GM18951 (cell line): Measurements from ENCODE around the gene MCOLN3.
"Not testable (repeated sequence)": the region's sequence is repeated elsewhere in the genome, so short reads cannot be mapped to it uniquely, and the experiment has no call there.

Source experiments
- POLR2A ChIP-seq: IDR thresholded peaks from 4 replicates; pipeline ENCODE4 v1.6.1; 2011; ENCODE audit warnings: mild to moderate bottlenecking; ENCODE audit not compliant: insufficient read length, insufficient read depth; ENCODE audit errors: extremely low read depth
- in situ Hi-C: fragments of 300-500 bp; cut with MboI; formaldehyde crosslinking; loops from one replicate; pipeline ENCODE4 v1.12.0; 2022; ENCODE audit warnings: low sequenced_read_pairs, mixed read lengths, inconsistent platforms; ENCODE audit not compliant: unreplicated experiment

MCOLN3 gene

GRCh38 chr1:84991097-84991920 lies 57.0 kb downstream of the MCOLN3 start:
- TF ChIP-seq POLR2A: no peak
- in situ Hi-C loops: no loop called here

GRCh38 chr1:84988588-84988987 lies 59.7 kb downstream of the MCOLN3 start:
- in situ Hi-C loops: no loop called here
- peak; percentile 29 for TF ChIP-seq POLR2A

DNA sequence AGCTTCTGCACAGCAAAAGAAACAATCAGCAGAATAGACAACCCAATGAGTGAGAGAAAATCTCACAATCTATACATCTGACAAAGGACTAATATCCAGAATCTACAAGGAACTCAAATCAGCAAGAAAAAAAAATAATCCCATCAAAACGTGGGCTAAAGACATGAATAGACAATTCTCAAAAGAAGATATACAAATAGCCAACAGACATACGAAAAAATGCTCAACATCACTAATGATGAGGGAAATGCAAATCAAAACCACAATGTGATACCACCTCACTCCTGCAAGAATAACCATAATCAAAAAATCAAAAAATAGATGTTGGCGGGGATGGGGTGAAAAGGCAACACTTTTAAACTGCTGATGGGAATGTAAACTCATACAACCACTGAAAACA lies 61.7 kb downstream of the MCOLN3 start:
- in situ Hi-C loops: not testable (repeated sequence)

DNA sequence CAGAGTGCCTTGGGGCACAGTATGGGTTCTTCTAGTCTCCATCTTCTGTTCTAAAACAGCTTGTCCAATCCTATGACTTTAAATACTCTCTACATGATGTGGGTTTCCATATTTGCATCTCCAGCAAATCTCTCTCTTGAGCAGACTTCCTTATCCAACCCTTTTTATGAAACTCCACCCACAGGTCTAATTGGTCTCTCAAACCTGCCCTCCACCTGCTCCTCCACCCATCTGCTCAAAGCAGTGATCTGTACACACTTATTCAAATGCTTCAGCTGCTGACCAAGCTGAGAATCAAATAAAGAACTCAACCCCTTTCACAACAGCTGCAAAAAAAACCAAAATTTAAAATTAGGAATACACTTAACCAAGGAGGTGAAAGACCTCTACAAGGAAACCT lies 62.9 kb downstream of the MCOLN3 start:
- in situ Hi-C loops: no loop called here
- TF ChIP-seq POLR2A: no peak

- in situ Hi-C loops: no loop called here
- TF ChIP-seq POLR2A: no peak
These were observed 65.9 kb downstream of the MCOLN3 start for GRCh38 chr1:84982395-84982794.

- in situ Hi-C loops: no loop called here
- no peak for TF ChIP-seq POLR2A
These were observed 73.3 kb downstream of the MCOLN3 start for GRCh38 chr1:84975035-84975434.

DNA sequence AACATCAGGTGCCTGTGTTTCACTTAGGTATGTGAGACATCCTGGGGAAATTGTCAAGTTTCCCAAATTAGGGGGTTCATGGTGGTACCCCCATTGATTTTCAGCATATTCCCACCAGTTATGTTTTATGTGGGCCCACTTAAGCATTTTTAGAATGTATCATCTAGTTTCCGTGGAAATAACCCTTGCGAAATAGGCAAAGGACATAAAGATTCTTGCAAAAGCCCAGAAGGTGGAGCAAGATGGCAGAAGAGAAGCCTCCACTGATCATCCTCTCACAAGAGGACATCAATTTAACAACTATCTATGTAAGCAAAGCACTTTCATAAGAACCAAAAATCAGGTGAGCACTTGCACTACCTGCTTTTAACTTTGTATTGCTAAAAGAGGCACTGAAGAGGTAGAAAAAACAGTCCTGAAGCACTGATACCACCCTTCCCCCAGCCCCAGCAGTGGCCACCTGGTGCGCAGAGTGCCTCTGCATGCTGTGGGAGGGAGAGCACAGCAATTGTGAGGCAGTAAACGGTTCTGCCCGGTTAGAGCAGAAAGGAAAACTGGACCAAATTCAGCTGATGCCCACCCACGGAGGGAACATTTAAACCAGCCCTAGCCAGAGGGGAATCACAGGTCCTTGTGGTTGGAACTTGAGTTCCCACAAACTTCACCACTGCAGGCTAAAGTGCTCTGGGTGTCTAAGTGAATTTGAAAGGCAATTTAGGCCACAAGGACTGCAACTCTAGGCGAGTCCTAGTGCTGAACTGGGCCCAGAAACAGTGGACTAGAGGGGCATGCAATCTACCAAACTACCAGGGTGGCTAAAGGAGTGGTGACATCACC lies 74.6 kb downstream of the MCOLN3 start:
- no peak for TF ChIP-seq POLR2A
- in situ Hi-C loops: no loop called here

DNA sequence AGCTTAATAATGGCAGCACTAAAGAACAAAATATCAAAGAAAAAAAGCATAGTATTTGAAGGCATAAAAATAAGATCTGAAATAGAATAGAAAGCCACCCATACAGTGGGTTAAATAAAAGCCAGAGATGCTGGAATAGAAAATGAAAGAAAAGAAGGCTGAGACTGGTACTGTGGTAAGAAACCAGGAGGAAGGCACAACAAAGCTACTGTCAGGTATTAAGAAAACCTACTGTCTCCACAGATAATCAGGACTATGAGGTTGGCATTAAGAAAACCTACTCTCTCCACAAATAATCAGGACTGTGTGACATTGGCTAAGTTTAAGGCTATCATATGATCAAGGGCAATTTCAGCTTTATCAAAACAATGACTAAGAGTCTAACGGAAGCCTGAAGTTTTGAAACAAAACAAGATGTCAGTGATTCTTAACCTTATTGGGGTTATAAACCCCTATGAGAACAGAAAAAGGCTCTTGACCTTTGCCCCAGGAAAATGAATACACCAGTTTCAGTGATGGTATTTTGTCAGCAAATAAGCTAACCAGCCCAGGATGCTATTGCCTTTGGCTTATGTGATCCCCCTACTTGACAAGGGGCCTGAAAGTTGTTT lies 75.8 kb downstream of the MCOLN3 start:
- in situ Hi-C loops: no loop called here

GRCh38 chr1:84971957-84972356 lies 76.3 kb downstream of the MCOLN3 start:
- in situ Hi-C loops: no loop called here
- no peak for TF ChIP-seq POLR2A

More for the DNA sequence above, 75.8 kb downstream of the MCOLN3 start:
- TF ChIP-seq POLR2A: no peak

DNA sequence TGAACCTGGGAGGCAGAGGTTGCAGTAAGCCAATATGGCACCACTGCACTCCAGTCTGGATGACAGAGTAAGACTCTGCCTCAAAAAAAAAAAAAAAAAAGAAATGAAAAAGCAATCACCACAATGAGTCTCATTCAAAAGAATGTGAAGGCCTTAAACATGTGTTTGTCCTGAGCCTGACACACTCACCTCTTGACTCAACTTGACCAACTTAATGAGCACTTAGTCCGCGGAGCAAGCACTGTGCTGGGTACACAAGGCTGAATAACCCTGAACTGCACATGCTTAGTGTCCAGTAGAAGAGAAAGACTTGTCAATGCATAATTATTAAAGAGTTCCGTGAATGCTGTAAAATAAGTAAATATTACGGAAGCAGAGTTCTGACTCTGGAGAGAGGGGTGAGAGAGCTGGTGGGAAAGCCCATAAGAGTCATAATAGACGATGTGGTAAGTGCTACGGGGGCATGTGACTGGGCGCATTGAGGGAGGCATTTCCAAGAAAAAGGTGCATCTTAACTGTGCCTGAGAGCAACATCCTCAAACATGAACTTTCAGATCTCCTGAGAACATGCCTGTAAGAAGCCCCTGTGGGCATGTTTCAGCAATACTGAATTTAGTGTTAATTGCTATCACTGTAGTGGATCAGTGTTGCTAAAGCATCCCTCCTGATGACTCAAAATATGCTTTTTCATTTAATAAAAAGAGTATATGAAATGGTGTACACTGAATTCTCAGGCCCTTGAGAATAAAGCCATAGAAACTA lies 78.6 kb downstream of the MCOLN3 start:
- in situ Hi-C loops: no loop called here
- TF ChIP-seq POLR2A: no peak

- in situ Hi-C loops: no loop called here
- no peak for TF ChIP-seq POLR2A
These were observed 79.4 kb downstream of the MCOLN3 start for GRCh38 chr1:84968865-84969264.

- in situ Hi-C loops: no loop called here
- TF ChIP-seq POLR2A: no peak
These were observed 80.2 kb downstream of the MCOLN3 start for GRCh38 chr1:84968101-84968500.
